Retinal pigment epithelial cell (primary cell): ENCODE measurements around the gene DCANP1.

Experiments used
- DNase-seq: peaks from one replicate; pipeline ENCODE4 v3.0.0-alpha.2; 2010; ENCODE audit warnings: low read depth
- H3K4me3 ChIP-seq: 2 replicates; pipeline ENCODE4 v1.5.1; 2011; ENCODE audit warnings: mild to moderate bottlenecking, low read length, control low read depth, moderate library complexity
- TF ChIP-seq, protein P1 (sequence below): conservative IDR thresholded peaks from 2 replicates; pipeline ENCODE4 v1.5.1; 2011; ENCODE audit warnings: low read depth, low read length, control low read depth, inconsistent platforms

Gene DCANP1

DNA sequence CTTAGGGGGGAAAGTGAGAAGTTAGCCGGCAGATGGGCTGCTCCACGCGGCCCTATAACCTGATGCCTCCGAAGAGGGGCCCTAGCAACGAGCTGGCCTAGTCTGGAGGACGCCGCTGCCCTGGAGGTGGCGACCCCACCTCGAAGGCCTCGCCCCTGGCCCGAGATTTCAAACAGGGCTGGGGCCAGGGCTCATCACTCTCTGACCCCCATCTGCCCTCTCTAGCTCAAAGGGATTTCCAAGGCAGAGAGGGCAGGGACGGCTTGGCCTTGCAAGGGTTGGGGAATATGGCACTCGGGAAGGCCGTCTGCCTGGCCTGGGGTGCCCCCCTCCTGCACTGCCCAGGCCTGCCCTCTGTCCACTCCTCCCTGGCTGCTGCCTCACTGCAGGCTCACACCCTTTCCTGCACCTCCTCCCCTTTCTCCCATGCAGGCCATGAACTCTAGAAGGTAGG lies 30.5 kb upstream of the DCANP1 start:
- no peak overlapping the region for H3K4me3 ChIP-seq
- TF ChIP-seq, protein P1, sequence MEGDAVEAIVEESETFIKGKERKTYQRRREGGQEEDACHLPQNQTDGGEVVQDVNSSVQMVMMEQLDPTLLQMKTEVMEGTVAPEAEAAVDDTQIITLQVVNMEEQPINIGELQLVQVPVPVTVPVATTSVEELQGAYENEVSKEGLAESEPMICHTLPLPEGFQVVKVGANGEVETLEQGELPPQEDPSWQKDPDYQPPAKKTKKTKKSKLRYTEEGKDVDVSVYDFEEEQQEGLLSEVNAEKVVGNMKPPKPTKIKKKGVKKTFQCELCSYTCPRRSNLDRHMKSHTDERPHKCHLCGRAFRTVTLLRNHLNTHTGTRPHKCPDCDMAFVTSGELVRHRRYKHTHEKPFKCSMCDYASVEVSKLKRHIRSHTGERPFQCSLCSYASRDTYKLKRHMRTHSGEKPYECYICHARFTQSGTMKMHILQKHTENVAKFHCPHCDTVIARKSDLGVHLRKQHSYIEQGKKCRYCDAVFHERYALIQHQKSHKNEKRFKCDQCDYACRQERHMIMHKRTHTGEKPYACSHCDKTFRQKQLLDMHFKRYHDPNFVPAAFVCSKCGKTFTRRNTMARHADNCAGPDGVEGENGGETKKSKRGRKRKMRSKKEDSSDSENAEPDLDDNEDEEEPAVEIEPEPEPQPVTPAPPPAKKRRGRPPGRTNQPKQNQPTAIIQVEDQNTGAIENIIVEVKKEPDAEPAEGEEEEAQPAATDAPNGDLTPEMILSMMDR = no peak
- DNase-seq = no peak

DNA sequence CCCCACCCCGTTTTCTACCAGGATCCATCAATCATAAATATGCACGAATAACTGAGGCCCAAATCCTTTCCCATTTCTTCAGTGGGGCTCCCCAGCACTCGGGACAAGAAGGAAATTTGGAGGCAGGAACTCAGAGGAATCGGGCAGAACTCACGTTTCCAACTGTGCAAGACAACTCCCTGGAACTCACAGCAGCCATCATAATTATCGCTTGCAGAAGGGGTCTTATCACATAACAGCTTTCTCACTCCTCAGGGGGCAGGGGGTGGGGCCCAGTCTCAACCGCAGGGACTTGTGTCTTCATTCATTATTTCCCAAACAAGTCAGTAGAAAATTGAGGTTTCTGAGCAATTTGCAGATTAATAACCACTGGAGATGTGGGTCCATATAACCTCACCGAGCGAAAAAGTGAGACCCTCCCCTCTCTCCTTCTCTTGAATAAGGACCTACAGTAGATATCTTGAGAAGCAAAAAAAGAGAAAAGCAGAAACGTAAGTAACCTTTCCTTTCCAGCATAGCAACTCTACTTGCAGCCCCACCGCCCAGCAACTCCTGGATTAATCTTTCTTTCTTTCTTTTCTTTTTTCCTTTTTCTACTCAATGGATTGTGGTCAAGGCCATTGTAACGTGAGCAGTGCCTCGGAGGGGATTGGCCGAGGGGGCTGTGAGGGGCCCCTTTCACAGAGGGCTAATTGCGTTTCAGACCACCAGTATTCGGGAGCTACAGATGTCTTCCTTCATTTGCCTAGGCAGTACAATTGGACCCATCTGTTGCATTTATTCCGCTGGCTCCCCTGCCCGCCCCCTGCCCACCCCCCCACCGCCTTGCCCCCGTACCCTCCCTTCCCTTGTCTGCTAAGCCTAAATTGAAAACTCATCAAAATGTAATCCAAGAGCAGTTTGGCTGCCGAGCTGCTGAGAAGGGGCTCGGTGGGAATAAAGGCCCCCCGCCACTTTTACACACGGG lies 29.8 kb upstream of the DCANP1 start:
- H3K4me3 ChIP-seq = no peak overlapping the region
- no peak for DNase-seq
- TF ChIP-seq, protein P1 = no peak

GRCh38 chr5:135473956-135474670 lies 27.0 kb upstream of the DCANP1 start:
- TF ChIP-seq, protein P1 = no peak
- no peak overlapping the region for H3K4me3 ChIP-seq
- no peak for DNase-seq

DNA sequence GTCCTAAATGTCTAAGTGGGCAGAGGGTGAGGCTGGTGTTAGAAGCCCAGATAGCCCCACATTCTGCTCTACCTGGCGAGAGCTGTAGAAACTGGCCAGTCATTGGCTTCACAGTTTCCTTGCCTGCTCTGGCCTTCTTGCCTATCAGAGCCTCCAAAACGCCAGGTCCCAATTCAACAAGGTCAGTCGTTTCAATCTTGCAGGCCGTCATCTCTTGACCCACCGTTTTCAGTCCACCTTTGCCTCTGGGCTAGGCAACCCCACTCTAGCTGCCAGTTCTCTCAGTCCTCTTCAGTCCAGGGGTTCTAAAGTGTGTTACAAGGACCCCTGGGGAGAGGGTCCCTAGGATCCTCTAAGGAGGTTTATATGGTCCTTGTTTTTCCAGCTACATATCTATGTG lies 25.0 kb upstream of the DCANP1 start:
- DNase-seq = no peak
- H3K4me3 ChIP-seq = no peak overlapping the region
- TF ChIP-seq, protein P1 = no peak

GRCh38 chr5:135471726-135472125 lies 24.6 kb upstream of the DCANP1 start:
- no peak for DNase-seq
- TF ChIP-seq, protein P1 = no peak

DNA sequence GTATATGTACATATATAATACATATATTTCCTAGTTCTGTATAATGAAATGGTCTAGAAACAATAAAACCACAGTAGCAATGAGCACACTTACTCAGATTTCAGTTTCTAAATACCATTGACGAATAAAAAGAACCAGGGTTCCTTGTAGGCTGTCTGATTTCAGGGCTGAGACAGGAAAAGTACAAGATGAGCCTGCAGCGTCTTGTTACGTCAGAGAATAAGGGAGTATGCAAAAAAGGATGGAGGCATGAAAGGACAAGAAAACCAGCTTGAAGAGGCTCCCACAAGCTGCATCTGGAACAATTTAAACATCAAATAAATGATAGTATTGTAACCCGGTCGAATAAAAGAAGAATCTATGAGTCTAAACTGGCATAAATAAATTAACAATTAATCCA lies 22.8 kb upstream of the DCANP1 start:
- no peak overlapping the region for H3K4me3 ChIP-seq
- DNase-seq = no peak
- TF ChIP-seq, protein P1 = no peak

More at GRCh38 chr5:135471726-135472125, 24.6 kb upstream of the DCANP1 start:
- H3K4me3 ChIP-seq = no peak overlapping the region
